Endothelial cell of umbilical vein (primary cell): ENCODE results near the gene ALK.

Experiments used
- EZH2 ChIP-seq: IDR thresholded peaks from 2 replicates; pipeline ENCODE4 v1.6.1; 2012; ENCODE audit warnings: borderline replicate concordance, low read depth, mild to moderate bottlenecking, moderate library complexity, low read length, inconsistent platforms; ENCODE audit not compliant: severe bottlenecking
- POLR2A ChIP-seq: IDR thresholded peaks from 2 replicates; pipeline ENCODE4 v1.6.1; 2012; ENCODE audit warnings: low read depth, mild to moderate bottlenecking, control low read depth, low read length

DNA sequence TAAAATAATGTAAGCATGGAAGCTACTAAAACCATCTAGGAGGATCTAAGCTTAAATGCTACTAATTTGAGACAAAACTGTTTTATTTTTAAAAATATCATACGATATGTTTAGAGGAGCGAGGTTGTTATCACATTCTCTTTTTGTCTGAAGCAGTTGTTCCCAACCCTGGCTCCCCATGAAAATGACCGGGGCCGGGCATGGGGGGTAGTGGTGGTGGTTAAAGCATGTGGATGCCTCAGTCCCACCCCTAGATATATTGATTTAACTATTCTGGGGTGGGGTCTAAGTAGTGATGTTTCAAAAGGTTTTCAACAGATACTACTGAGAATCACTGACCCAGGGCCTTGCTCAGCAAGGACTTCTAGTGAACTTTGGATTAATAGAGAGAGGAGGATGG, 359.8 kb downstream of the ALK start:
- no peak for TF ChIP-seq EZH2
- no peak for TF ChIP-seq POLR2A
